Thyroid gland (tissue), 4 donors: ENCODE measurements around the gene SDHA. TPM values are rescaled to one million over a fixed set of nuclear protein-coding genes. Genes with fewer than 3 reads are reported as not detected.

Experiments
- DNase-seq, 2 donors: peaks; one replicate each; pipeline ENCODE4 v3.0.0-alpha.2; 2019
- H3K27ac ChIP-seq, 3 donors: fragments of 200-600 bp; sonication (generic); 1 replicate in 2 of 3; 2 replicates in 1 of 3; pipeline ENCODE4 v1.5.1; 2016 to 2019; ENCODE audit warnings: mild to moderate bottlenecking in 1 of 3, moderate library complexity in 1 of 3
- H3K27me3 ChIP-seq: fragments of 200-600 bp; sonication (generic); one replicate; pipeline ENCODE4 v1.5.1; 2019
- H3K36me3 ChIP-seq, 2 donors: fragments of 200-600 bp; sonication (generic); one replicate each; pipeline ENCODE4 v1.5.1; 2016 to 2019
- H3K4me1 ChIP-seq, 2 donors: fragments of 200-600 bp; sonication (generic); one replicate each; pipeline ENCODE4 v1.5.1; 2017 to 2019
- H3K4me3 ChIP-seq, 3 donors: fragments of 200-600 bp; sonication (generic); replicated peaks in 1 of 3; 1 replicate in 2 of 3; 2 replicates in 1 of 3; pipeline ENCODE4 v1.5.1; 2016; ENCODE audit warnings: mild to moderate bottlenecking in 1 of 3
- H3K9me3 ChIP-seq: fragments of 200-600 bp; sonication (generic); one replicate; pipeline ENCODE4 v1.5.1; 2017
- CTCF ChIP-seq, 6 experiments: fragments of 200-600 bp in 3 of 6; fragments of 450-650 bp in 3 of 6; sonication (generic) in 3 of 6; IDR thresholded peaks; one replicate each; pipeline ENCODE4 v1.5.1; 2016 to 2019; ENCODE audit warnings: antibody characterized with exemption in 6 of 6, mild to moderate bottlenecking in 2 of 6, inconsistent platforms in 1 of 6, moderate library complexity in 1 of 6
- POLR2A ChIP-seq, 2 donors: fragments of 450-650 bp; IDR thresholded peaks; one replicate each; pipeline ENCODE4 v1.6.1; 2017; ENCODE audit warnings: antibody characterized with exemption in 2 of 2, mild to moderate bottlenecking in 2 of 2, moderate library complexity in 1 of 2
- WGBS, 2 donors: methylation state at CpG; one replicate each; pipeline ENCODE4 v1.1.5; 2017; 5-methylcytosine and 5-hydroxymethylcytosine counted together
- intact Hi-C: fragments of 100-400 bp; cut with DNase I; formaldehyde crosslinking; loops from one replicate; pipeline ENCODE4 v1.15.1; 2023
- total RNA-seq, 4 donors: library from RNA; depleted of rRNA; stranded (reverse); fragments of >200 nt; gene quantifications; one replicate each; pipeline ENCODE4 v1.2.3, GENCODE V29; 2016

Gene SDHA
- total RNA-seq, 4 donors from 2014 or later = 86.9 to 102 (median 92.2) TPM

DNA sequence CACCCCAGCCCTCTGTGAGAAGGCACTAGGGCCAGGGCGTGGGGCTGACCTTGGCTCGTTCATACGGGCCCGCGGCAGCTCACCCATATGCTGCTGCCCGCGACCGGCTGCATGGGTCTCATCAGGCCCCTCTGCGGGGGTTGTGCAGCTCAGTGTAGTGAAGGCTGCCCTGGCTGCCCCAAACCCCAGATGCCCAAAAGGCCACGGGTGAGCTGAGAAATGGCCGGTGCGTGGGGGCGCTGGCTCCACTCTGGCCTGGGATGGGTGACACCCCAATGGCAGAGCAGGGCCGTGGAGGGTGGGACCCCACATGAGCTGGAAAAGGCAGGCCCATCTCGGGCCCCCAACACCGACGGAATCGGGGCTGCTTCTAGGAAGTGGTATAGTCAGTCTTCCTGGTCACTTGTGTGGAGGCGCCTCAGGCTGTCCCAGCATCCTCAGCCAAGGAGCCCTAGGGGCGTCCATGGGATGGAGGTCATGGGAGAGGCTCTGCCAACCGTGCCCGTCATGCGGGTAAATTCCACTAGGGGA lies 46.3 kb upstream of the SDHA start:
- no peak for TF ChIP-seq CTCF (IDR thresholded peaks at IDR 0.05)
- no peak for TF ChIP-seq POLR2A (IDR thresholded peaks at IDR 0.05)
- Histone ChIP-seq H3K4me3 (no peak overlapping the region), H3K36me3 (no peaks in the 10 kb centered on the region), H3K9me3 (no peaks in the 10 kb centered on the region), H3K4me1 (peaks cover 0 to 25% of the 10 kb centered on the region in 2 donors), H3K27ac (no peak overlapping the region), H3K27me3 (no peaks in the 10 kb centered on the region)
- intact Hi-C loops = no loop called here
- no peak for DNase-seq
- 80 to 92% methylated on average over 9 to 20 of the region's 23 CpGs for WGBS, 2 donors

GRCh38 chr5:172421-172820 lies 45.7 kb upstream of the SDHA start:
- DNase-seq = no peak
- H3K27ac ChIP-seq = no peak overlapping the region
- H3K9me3 ChIP-seq = no peaks in the 10 kb centered on the region
- intact Hi-C loops = no loop called here
- no peaks in the 10 kb centered on the region for H3K36me3 ChIP-seq
- WGBS, 2 donors = 93 to 94% methylated on average over 13 of the region's 13 CpGs
- no peak for TF ChIP-seq POLR2A (IDR thresholded peaks at IDR 0.05)
- TF ChIP-seq CTCF (IDR thresholded peaks at IDR 0.05) = no peak
- H3K4me3 ChIP-seq = no peak overlapping the region
- H3K27me3 ChIP-seq = no peaks in the 10 kb centered on the region
- peaks cover 0 to 25% of the 10 kb centered on the region in 2 donors for H3K4me1 ChIP-seq

DNA sequence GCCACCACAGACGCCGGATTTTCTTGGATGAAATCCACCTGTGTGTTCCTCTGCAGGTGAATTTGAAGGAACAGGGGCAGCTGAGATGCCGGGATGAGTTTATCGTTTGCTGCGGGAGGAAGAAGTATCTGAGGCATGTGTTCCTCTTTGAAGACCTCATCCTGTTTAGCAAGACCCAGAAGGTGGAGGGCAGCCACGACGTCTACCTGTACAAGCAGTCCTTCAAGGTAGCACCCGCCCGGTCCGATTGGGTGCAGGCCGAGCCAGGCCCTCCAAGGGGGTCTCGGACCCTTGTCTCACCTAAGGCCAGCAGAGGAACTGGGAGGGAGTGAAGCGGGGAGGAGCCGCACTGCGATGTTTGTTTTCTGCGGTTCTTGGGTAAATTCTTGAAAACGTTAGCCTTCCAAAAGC lies 45.3 kb upstream of the SDHA start:
- intact Hi-C loops = no loop called here
- no peaks in the 10 kb centered on the region for H3K27me3 ChIP-seq
- DNase-seq = no peak
- TF ChIP-seq POLR2A (IDR thresholded peaks at IDR 0.05) = no peak
- TF ChIP-seq CTCF (IDR thresholded peaks at IDR 0.05) = no peak
- H3K36me3 ChIP-seq = no peaks in the 10 kb centered on the region
- peaks cover 0 to 25% of the 10 kb centered on the region in 2 donors for H3K4me1 ChIP-seq
- no peak overlapping the region for H3K27ac ChIP-seq
- WGBS, 2 donors = 80 to 86% methylated on average over 17 of the region's 17 CpGs
- no peaks in the 10 kb centered on the region for H3K9me3 ChIP-seq
- H3K4me3 ChIP-seq = no peak overlapping the region

DNA sequence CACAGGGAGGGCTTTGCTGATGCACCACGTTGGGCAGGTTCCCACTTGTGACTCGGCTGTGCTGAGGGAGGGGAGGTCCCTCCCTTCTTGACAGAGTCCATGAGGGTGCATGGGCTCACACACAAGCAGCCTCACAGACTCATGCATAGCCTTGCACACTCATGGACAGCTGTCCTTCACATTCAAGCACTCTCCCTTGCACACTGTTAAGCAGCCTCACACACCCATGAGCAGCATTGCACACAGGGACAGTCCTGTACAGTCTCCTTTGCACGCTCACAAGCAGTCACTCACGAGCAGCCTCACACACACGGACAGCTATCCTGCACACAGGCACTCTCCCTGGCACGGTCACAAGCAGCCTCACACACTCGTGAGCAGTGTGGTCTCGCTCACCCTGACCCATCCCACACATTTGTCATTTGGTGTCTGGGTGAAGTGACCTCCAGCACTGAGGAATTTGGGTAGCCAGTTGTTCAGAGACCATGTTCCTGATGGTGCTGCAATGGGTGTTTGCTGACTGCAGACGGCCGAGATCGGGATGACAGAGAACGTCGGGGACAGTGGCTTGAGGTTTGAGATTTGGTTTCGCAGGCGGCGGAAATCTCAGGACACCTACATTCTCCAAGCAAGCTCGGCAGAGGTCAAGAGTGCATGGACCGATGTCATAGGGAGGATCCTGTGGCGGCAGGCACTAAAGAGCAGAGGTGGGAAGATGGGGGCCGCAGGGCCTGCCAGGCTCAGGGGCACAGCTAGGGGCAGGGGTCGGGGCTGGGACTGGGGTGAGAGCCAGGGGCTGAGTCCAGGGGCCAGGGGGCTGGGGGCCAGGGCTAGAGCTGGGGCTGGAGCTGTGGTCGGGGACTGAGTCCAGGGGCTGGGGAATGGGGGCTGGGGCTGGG lies 44.5 kb upstream of the SDHA start:
- intact Hi-C loops = no loop called here
- no peaks in the 10 kb centered on the region for H3K27me3 ChIP-seq
- TF ChIP-seq POLR2A (IDR thresholded peaks at IDR 0.05) (no peak), CTCF (IDR thresholded peaks at IDR 0.05) (no peak)
- H3K27ac ChIP-seq = no peak overlapping the region
- H3K9me3 ChIP-seq = no peaks in the 10 kb centered on the region
- H3K4me3 ChIP-seq = no peak overlapping the region
- no peaks in the 10 kb centered on the region for H3K36me3 ChIP-seq
- no peak for DNase-seq
- peaks cover 0 to 18% of the 10 kb centered on the region in 2 donors for H3K4me1 ChIP-seq
- WGBS, 2 donors = 81 to 86% methylated on average over 18 to 20 of the region's 22 CpGs

- H3K4me1 ChIP-seq = peaks cover 0 to 18% of the 10 kb centered on the region in 2 donors
- 95 to 97% methylated on average over 5 of the region's 5 CpGs for WGBS, 2 donors
- TF ChIP-seq CTCF (IDR thresholded peaks at IDR 0.05) (no peak), POLR2A (IDR thresholded peaks at IDR 0.05) (no peak)
- no peaks in the 10 kb centered on the region for H3K36me3 ChIP-seq
- H3K27me3 ChIP-seq = no peaks in the 10 kb centered on the region
- no peak for DNase-seq
- no peak overlapping the region for H3K4me3 ChIP-seq
- H3K27ac ChIP-seq = no peak overlapping the region
- intact Hi-C loops = no loop called here
- no peaks in the 10 kb centered on the region for H3K9me3 ChIP-seq
Measured at GRCh38 chr5:174291-174600, 43.9 kb upstream of the SDHA start.
